Neuron (in vitro differentiated cells): Measurements from ENCODE around the gene HABP4.

Experiments
- H2AFZ ChIP-seq: one replicate; pipeline ENCODE4 v1.6.1; 2013; ENCODE audit warnings: low read depth, mild to moderate bottlenecking, inconsistent platforms, low read length, moderate library complexity
- H3K27me3 ChIP-seq: one replicate; pipeline ENCODE4 v1.6.1; 2013; ENCODE audit warnings: low read length; ENCODE audit not compliant: insufficient read depth
- H3K36me3 ChIP-seq: one replicate; pipeline ENCODE4 v1.6.1; 2013; ENCODE audit warnings: low read length; ENCODE audit not compliant: insufficient read depth
- H3K4me1 ChIP-seq: one replicate; pipeline ENCODE4 v1.6.1; 2013; ENCODE audit warnings: low read length; ENCODE audit not compliant: insufficient read depth
- H3K4me3 ChIP-seq: 2 replicates; pipeline ENCODE4 v1.5.1; 2013; ENCODE audit warnings: mild to moderate bottlenecking, low read length, moderate library complexity
- H3K9me3 ChIP-seq: one replicate; pipeline ENCODE4 v1.6.1; 2013; ENCODE audit warnings: low read length

Gene HABP4

GRCh38 chr9:96487949-96488348 lies 38.0 kb downstream of the HABP4 start:
- H3K9me3 ChIP-seq: no peaks in the 10 kb centered on the region
- H3K27me3 ChIP-seq: no peaks in the 10 kb centered on the region
- H3K36me3 ChIP-seq: peaks cover 79% of the 10 kb centered on the region
- no peak overlapping the region for H3K4me3 ChIP-seq
- H3K4me1 ChIP-seq: no peaks in the 10 kb centered on the region
- H2AFZ ChIP-seq: no peak overlapping the region

- Histone ChIP-seq H3K27me3 (no peaks in the 10 kb centered on the region), H3K9me3 (no peaks in the 10 kb centered on the region), H2AFZ (no peak overlapping the region), H3K36me3 (peaks cover 74% of the 10 kb centered on the region), H3K4me3 (no peak overlapping the region), H3K4me1 (no peaks in the 10 kb centered on the region)
These were observed 39.6 kb downstream of the HABP4 start for GRCh38 chr9:96489482-96489979.

- H2AFZ ChIP-seq: no peak overlapping the region
- peaks cover 68% of the 10 kb centered on the region for H3K36me3 ChIP-seq
- no peaks in the 10 kb centered on the region for H3K4me1 ChIP-seq
- H3K4me3 ChIP-seq: no peak overlapping the region
- H3K9me3 ChIP-seq: no peaks in the 10 kb centered on the region
- no peaks in the 10 kb centered on the region for H3K27me3 ChIP-seq
These were observed 40.6 kb downstream of the HABP4 start for GRCh38 chr9:96490534-96491078.

- H3K36me3 ChIP-seq: peaks cover 65% of the 10 kb centered on the region
These were observed 41.3 kb downstream of the HABP4 start for GRCh38 chr9:96491079-96491879.

GRCh38 chr9:96491880-96492525 lies 42.0 kb downstream of the HABP4 start:
- no peaks in the 10 kb centered on the region for H3K9me3 ChIP-seq
- no peak overlapping the region for H3K4me3 ChIP-seq
- H2AFZ ChIP-seq: no peak overlapping the region
- H3K36me3 ChIP-seq: peaks cover 57% of the 10 kb centered on the region
- no peaks in the 10 kb centered on the region for H3K27me3 ChIP-seq
- no peaks in the 10 kb centered on the region for H3K4me1 ChIP-seq

More at GRCh38 chr9:96491079-96491879, 41.3 kb downstream of the HABP4 start:
- no peaks in the 10 kb centered on the region for H3K9me3 ChIP-seq
- no peaks in the 10 kb centered on the region for H3K27me3 ChIP-seq
- H3K4me3 ChIP-seq: no peak overlapping the region
- no peak overlapping the region for H2AFZ ChIP-seq
- H3K4me1 ChIP-seq: no peaks in the 10 kb centered on the region

- H2AFZ ChIP-seq: no peak overlapping the region
- no peaks in the 10 kb centered on the region for H3K27me3 ChIP-seq
- H3K4me1 ChIP-seq: no peaks in the 10 kb centered on the region
- no peak overlapping the region for H3K4me3 ChIP-seq
- no peaks in the 10 kb centered on the region for H3K9me3 ChIP-seq
- peaks cover 48% of the 10 kb centered on the region for H3K36me3 ChIP-seq
These were observed 43.1 kb downstream of the HABP4 start for GRCh38 chr9:96492993-96493531.

- Histone ChIP-seq H3K4me1 (no peaks in the 10 kb centered on the region), H3K4me3 (no peak overlapping the region), H2AFZ (no peak overlapping the region), H3K9me3 (no peaks in the 10 kb centered on the region), H3K36me3 (peaks cover 41% of the 10 kb centered on the region), H3K27me3 (no peaks in the 10 kb centered on the region)
These were observed 43.8 kb downstream of the HABP4 start for GRCh38 chr9:96493757-96494156.

GRCh38 chr9:96494215-96494800 lies 44.3 kb downstream of the HABP4 start:
- Histone ChIP-seq H3K4me3 (no peak overlapping the region), H3K27me3 (no peaks in the 10 kb centered on the region), H3K36me3 (peaks cover 36% of the 10 kb centered on the region), H3K4me1 (no peaks in the 10 kb centered on the region), H3K9me3 (no peaks in the 10 kb centered on the region), H2AFZ (no peak overlapping the region)

GRCh38 chr9:96495341-96495740 lies 45.4 kb downstream of the HABP4 start:
- H3K4me3 ChIP-seq: no peak overlapping the region
- H2AFZ ChIP-seq: no peak overlapping the region

GRCh38 chr9:96496368-96497116 lies 46.6 kb downstream of the HABP4 start:
- Histone ChIP-seq H2AFZ (no peak overlapping the region), H3K27me3 (no peaks in the 10 kb centered on the region), H3K9me3 (no peaks in the 10 kb centered on the region), H3K4me3 (no peak overlapping the region), H3K36me3 (peaks cover 14% of the 10 kb centered on the region), H3K4me1 (no peaks in the 10 kb centered on the region)

More at GRCh38 chr9:96495341-96495740, 45.4 kb downstream of the HABP4 start:
- Histone ChIP-seq H3K36me3 (peaks cover 26% of the 10 kb centered on the region), H3K9me3 (no peaks in the 10 kb centered on the region), H3K4me1 (no peaks in the 10 kb centered on the region), H3K27me3 (no peaks in the 10 kb centered on the region)

GRCh38 chr9:96497117-96497399 lies 47.1 kb downstream of the HABP4 start:
- Histone ChIP-seq H3K36me3 (peaks cover 8% of the 10 kb centered on the region), H3K27me3 (no peaks in the 10 kb centered on the region), H2AFZ (no peak overlapping the region)

GRCh38 chr9:96498796-96499195 lies 48.8 kb downstream of the HABP4 start:
- H3K9me3 ChIP-seq: no peaks in the 10 kb centered on the region
- H3K4me3 ChIP-seq: no peak overlapping the region
- H3K4me1 ChIP-seq: no peaks in the 10 kb centered on the region
- no peaks in the 10 kb centered on the region for H3K27me3 ChIP-seq
- no peak overlapping the region for H2AFZ ChIP-seq
- peaks cover 4% of the 10 kb centered on the region for H3K36me3 ChIP-seq

More at GRCh38 chr9:96497117-96497399, 47.1 kb downstream of the HABP4 start:
- Histone ChIP-seq H3K9me3 (no peaks in the 10 kb centered on the region), H3K4me3 (no peak overlapping the region), H3K4me1 (no peaks in the 10 kb centered on the region)
